ENCODE measurements around the gene TRIM2.

The TRIM2 gene

GRCh38 chr4:153371701-153372234 lies 167.5 kb downstream of the TRIM2 start:
- TF ChIP-seq POLR2AphosphoS5 (IDR thresholded peaks at IDR 0.05; ENCODE audit: low read depth, low read length), result no peak

GRCh38 chr4:153372967-153373562 lies 168.8 kb downstream of the TRIM2 start:
- TF ChIP-seq FOXP2 (optimal IDR thresholded peaks at IDR 0.05; ENCODE audit: borderline replicate concordance, extremely low read depth, extremely low read length, insufficient read depth) (no peak), SIN3A (IDR thresholded peaks at IDR 0.05; ENCODE audit: borderline replicate concordance, insufficient read depth, low read length) (no peak), TAF1 (IDR thresholded peaks at IDR 0.05; ENCODE audit: borderline replicate concordance, insufficient read depth, low read length) (no peak), POLR2AphosphoS5 (IDR thresholded peaks at IDR 0.05; ENCODE audit: low read depth, low read length) (no peak)
- TF ChIP-seq, protein P1, sequence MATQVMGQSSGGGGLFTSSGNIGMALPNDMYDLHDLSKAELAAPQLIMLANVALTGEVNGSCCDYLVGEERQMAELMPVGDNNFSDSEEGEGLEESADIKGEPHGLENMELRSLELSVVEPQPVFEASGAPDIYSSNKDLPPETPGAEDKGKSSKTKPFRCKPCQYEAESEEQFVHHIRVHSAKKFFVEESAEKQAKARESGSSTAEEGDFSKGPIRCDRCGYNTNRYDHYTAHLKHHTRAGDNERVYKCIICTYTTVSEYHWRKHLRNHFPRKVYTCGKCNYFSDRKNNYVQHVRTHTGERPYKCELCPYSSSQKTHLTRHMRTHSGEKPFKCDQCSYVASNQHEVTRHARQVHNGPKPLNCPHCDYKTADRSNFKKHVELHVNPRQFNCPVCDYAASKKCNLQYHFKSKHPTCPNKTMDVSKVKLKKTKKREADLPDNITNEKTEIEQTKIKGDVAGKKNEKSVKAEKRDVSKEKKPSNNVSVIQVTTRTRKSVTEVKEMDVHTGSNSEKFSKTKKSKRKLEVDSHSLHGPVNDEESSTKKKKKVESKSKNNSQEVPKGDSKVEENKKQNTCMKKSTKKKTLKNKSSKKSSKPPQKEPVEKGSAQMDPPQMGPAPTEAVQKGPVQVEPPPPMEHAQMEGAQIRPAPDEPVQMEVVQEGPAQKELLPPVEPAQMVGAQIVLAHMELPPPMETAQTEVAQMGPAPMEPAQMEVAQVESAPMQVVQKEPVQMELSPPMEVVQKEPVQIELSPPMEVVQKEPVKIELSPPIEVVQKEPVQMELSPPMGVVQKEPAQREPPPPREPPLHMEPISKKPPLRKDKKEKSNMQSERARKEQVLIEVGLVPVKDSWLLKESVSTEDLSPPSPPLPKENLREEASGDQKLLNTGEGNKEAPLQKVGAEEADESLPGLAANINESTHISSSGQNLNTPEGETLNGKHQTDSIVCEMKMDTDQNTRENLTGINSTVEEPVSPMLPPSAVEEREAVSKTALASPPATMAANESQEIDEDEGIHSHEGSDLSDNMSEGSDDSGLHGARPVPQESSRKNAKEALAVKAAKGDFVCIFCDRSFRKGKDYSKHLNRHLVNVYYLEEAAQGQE (IDR thresholded peaks at IDR 0.05; ENCODE audit: insufficient read depth in 1 of 2, low read depth in 2 of 2, low read length in 2 of 2), result no peak

DNA sequence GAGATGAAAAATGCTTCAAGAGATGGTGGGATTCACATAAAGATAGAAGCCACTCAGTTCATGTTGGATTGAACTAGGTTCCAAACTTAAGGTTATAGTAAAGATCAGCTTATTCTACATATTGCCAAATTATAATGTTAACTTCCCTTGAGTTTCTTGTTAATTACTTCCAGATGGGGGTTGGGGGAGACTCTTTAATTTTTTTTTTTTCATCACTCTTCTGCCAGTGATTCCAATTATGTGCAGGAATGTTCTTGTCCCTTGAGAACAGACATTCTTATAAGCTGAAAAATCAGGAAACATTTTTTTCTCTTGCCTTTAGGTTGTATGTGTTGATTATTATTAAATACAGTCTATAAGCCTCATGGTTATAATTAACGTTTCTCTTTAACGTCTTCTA lies 170.2 kb downstream of the TRIM2 start:
- TF ChIP-seq, protein P1 (IDR thresholded peaks at IDR 0.05; ENCODE audit: insufficient read depth in 1 of 2, low read depth in 2 of 2, low read length in 2 of 2), result no peak
- TF ChIP-seq SIN3A (IDR thresholded peaks at IDR 0.05; ENCODE audit: borderline replicate concordance, insufficient read depth, low read length), result no peak
- no peak for TF ChIP-seq FOXP2 (optimal IDR thresholded peaks at IDR 0.05; ENCODE audit: borderline replicate concordance, extremely low read depth, extremely low read length, insufficient read depth)
- no peak for TF ChIP-seq TAF1 (IDR thresholded peaks at IDR 0.05; ENCODE audit: borderline replicate concordance, insufficient read depth, low read length)
- TF ChIP-seq POLR2AphosphoS5 (IDR thresholded peaks at IDR 0.05; ENCODE audit: low read depth, low read length), result no peak

- TF ChIP-seq FOXP2 (optimal IDR thresholded peaks at IDR 0.05; ENCODE audit: borderline replicate concordance, extremely low read depth, extremely low read length, insufficient read depth) (no peak), TAF1 (IDR thresholded peaks at IDR 0.05; ENCODE audit: borderline replicate concordance, insufficient read depth, low read length) (no peak), POLR2AphosphoS5 (IDR thresholded peaks at IDR 0.05; ENCODE audit: low read depth, low read length) (no peak), SIN3A (IDR thresholded peaks at IDR 0.05; ENCODE audit: borderline replicate concordance, insufficient read depth, low read length) (no peak)
- TF ChIP-seq, protein P1 (IDR thresholded peaks at IDR 0.05; ENCODE audit: insufficient read depth in 1 of 2, low read depth in 2 of 2, low read length in 2 of 2), result no peak
These were observed 171.1 kb downstream of the TRIM2 start for GRCh38 chr4:153375303-153375702.

- TF ChIP-seq FOXP2 (optimal IDR thresholded peaks at IDR 0.05; ENCODE audit: borderline replicate concordance, extremely low read depth, extremely low read length, insufficient read depth) (no peak), POLR2AphosphoS5 (IDR thresholded peaks at IDR 0.05; ENCODE audit: low read depth, low read length) (no peak), TAF1 (IDR thresholded peaks at IDR 0.05; ENCODE audit: borderline replicate concordance, insufficient read depth, low read length) (no peak), SIN3A (IDR thresholded peaks at IDR 0.05; ENCODE audit: borderline replicate concordance, insufficient read depth, low read length) (no peak)
- TF ChIP-seq, protein P1 (IDR thresholded peaks at IDR 0.05; ENCODE audit: insufficient read depth in 1 of 2, low read depth in 2 of 2, low read length in 2 of 2), result no peak
These were observed 178.9 kb downstream of the TRIM2 start for GRCh38 chr4:153383131-153383530.
